GM23248 (cell line): Measurements from ENCODE around the gene NME8.

Source experiments
- EZH2 ChIP-seq: fragments of 200-600 bp; sonication (generic); IDR thresholded peaks from 2 replicates; pipeline ENCODE4 v1.6.1; 2018; ENCODE audit warnings: antibody characterized with exemption, mild to moderate bottlenecking; ENCODE audit not compliant: insufficient read depth, poor library complexity, severe bottlenecking
- EZH2phosphoT487 ChIP-seq: fragments of 200-600 bp; sonication (generic); IDR thresholded peaks from 2 replicates; pipeline ENCODE4 v1.6.1; 2018; ENCODE audit warnings: antibody characterized with exemption, moderate library complexity, mild to moderate bottlenecking, low read depth; ENCODE audit not compliant: insufficient read depth

- no peak for TF ChIP-seq EZH2
- TF ChIP-seq EZH2phosphoT487 = no peak
These were observed 95.7 kb downstream of the NME8 start for GRCh38 chr7:37943905-37944736.
